ENCODE results near the gene WNK2.

The WNK2 gene

DNA sequence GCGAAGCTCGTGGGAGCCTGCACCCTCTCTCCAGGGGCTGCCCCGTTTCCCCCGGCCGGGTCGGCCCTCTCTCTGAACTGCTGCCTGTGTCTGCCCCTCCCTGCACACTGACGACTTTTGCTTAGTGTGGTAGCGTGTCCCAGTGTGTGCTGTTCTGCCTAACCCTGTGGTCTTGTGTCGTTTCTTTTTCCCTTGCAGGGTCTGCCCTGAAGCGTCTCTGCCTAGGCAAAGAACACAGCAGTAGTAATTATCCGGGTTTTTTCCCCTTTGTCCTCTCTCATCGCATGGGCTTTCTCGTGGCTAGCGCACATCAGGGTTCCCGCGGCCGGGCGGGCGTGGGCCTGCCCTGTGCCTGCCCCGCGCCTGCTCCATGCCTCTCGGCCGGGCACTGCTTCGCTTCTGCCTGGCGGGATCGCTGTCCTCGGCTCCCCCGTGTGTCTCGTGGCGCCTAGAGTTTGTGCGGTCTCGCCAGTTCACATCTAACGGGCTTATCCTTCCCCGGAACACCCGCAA, 122.7 kb downstream of the WNK2 start:
- Mint-ChIP-seq H3K4me3 (no peak overlapping the region), H3K9me3 (no peaks in the 10 kb centered on the region), H3K27me3 (ENCODE audit: low read depth, poor library complexity) (no peaks in the 10 kb centered on the region), H3K27ac (peak overlapping the region; percentile 31), H3K4me1 (peaks cover 14% of the 10 kb centered on the region), H3K36me3 (ENCODE audit: low read depth) (no peaks in the 10 kb centered on the region)
- TF ChIP-seq, protein P1, sequence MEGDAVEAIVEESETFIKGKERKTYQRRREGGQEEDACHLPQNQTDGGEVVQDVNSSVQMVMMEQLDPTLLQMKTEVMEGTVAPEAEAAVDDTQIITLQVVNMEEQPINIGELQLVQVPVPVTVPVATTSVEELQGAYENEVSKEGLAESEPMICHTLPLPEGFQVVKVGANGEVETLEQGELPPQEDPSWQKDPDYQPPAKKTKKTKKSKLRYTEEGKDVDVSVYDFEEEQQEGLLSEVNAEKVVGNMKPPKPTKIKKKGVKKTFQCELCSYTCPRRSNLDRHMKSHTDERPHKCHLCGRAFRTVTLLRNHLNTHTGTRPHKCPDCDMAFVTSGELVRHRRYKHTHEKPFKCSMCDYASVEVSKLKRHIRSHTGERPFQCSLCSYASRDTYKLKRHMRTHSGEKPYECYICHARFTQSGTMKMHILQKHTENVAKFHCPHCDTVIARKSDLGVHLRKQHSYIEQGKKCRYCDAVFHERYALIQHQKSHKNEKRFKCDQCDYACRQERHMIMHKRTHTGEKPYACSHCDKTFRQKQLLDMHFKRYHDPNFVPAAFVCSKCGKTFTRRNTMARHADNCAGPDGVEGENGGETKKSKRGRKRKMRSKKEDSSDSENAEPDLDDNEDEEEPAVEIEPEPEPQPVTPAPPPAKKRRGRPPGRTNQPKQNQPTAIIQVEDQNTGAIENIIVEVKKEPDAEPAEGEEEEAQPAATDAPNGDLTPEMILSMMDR (IDR thresholded peaks at IDR 0.05) = no peak
- no peak for DNase-seq

DNA sequence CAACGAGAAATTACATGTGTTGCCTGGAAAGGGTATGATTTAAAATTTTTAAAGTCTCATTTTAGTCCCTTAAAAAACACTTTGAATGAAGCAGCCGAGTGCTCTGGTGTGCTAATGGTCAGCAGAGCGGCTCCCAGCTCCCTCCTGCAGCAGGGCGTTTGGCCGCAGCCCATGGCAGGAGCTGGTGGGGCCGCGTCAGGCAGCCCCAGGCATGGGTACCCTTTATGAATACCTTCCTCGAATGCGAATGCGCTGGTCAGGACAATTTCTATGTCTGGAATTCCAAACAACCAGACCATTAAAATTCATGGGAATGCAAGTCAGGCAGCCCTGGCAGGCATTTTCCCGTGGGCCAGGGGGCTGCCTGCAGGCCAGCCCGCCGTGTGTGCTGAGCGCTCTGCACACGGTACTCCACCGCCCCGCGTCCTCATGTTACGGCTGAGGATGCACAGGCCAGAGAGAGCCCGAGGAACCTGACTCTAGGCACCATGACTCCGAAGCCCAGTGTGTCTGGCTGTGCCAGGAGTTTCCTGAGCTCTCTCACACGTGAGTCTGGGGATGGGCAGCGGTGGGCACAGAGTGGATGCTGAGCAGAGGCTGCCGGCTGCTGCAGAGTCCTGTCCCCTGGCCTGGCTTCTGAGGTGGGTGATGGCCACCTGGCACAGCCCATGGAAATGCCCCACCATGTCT, 123.7 kb downstream of the WNK2 start:
- Mint-ChIP-seq H3K4me3 (no peak overlapping the region), H3K36me3 (ENCODE audit: low read depth) (no peaks in the 10 kb centered on the region), H3K4me1 (peaks cover 14% of the 10 kb centered on the region), H3K27ac (no peak overlapping the region), H3K9me3 (no peaks in the 10 kb centered on the region), H3K27me3 (ENCODE audit: low read depth, poor library complexity) (no peaks in the 10 kb centered on the region)
- TF ChIP-seq, protein P1 (IDR thresholded peaks at IDR 0.05) = no peak
- no peak for DNase-seq

DNA sequence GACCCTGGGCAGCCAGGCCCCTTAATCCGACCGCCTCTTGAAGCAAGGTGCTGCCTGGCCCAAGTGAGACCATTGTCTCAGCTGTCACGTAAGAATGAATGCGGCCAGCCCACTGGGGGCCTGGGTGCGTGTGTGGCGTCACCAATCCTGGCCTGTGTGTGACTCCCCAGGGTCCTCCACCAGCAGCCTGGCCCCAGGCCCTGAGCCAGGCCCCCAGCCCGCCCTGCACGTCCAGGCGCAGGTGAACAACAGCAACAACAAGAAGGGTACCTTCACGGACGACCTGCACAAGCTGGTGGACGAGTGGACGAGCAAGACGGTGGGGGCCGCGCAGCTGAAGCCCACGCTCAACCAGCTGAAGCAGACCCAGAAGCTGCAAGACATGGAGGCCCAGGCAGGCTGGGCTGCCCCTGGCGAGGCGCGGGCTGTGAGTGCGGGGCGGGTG, 124.2 kb downstream of the WNK2 start:
- DNase-seq = no peak
- Mint-ChIP-seq H3K4me1 (peaks cover 14% of the 10 kb centered on the region), H3K27ac (no peak overlapping the region), H3K36me3 (ENCODE audit: low read depth) (no peaks in the 10 kb centered on the region), H3K4me3 (no peak overlapping the region), H3K27me3 (ENCODE audit: low read depth, poor library complexity) (no peaks in the 10 kb centered on the region), H3K9me3 (no peaks in the 10 kb centered on the region)
- TF ChIP-seq, protein P1 (IDR thresholded peaks at IDR 0.05) = no peak

DNA sequence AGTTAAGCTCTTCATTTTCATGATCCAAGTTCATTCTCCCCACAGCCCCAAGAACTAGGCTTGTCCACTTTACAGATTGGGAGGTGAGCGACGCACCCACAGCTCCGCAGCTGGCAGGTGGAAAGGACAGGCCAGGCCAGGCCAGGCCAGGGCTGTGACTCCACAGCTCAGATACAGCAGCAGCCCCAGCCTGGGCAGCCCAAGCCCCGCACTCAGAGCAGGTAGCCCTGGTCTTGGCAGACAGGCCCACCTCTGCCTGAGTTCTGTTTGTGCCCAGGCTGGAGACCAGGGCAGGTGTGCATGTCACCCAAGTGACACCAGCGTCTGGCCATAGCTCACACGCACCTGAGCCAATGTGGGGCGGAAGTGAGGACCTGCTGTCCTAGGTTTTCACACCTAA, 124.7 kb downstream of the WNK2 start:
- no peak overlapping the region for H3K4me3 Mint-ChIP-seq
- H3K9me3 Mint-ChIP-seq = no peaks in the 10 kb centered on the region
- H3K36me3 Mint-ChIP-seq (ENCODE audit: low read depth) = no peaks in the 10 kb centered on the region
- no peak for DNase-seq
- H3K4me1 Mint-ChIP-seq = peaks cover 14% of the 10 kb centered on the region
- H3K27me3 Mint-ChIP-seq (ENCODE audit: low read depth, poor library complexity) = no peaks in the 10 kb centered on the region
- H3K27ac Mint-ChIP-seq = no peak overlapping the region
- TF ChIP-seq, protein P1 (IDR thresholded peaks at IDR 0.05) = no peak

DNA sequence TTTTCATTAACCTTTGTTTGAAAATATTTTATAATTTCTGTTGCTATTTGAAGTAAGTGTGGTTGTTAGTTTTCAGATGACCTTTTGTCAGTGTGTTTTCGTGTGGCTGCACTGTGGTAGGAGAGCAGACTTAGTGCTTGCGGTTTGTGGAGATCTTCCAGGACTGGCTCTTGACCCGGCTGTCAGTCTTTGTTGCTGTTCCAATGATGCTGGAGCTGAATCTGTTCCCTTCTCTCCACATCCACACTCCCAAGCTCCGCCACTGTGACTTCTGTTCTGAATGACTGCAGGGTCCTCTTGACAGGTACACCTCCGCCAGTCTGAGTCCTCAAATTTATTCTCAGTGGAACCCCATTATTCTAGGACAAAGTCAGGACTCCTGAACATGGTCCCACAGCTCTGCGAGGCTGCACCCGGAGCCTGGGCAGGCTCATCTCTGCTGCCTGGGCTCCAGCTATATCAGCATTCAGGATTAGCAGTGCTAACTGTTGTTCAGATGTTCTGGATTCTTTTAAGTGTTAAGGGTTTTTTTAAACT, 126.0 kb downstream of the WNK2 start:
- no peak overlapping the region for H3K4me3 Mint-ChIP-seq
- TF ChIP-seq, protein P1 (IDR thresholded peaks at IDR 0.05) = no peak
- no peaks in the 10 kb centered on the region for H3K27me3 Mint-ChIP-seq (ENCODE audit: low read depth, poor library complexity)
- H3K27ac Mint-ChIP-seq = no peak overlapping the region
- H3K9me3 Mint-ChIP-seq = no peaks in the 10 kb centered on the region
- no peaks in the 10 kb centered on the region for H3K36me3 Mint-ChIP-seq (ENCODE audit: low read depth)
- no peak for DNase-seq
- H3K4me1 Mint-ChIP-seq = peaks cover 14% of the 10 kb centered on the region

- Mint-ChIP-seq H3K9me3 (no peaks in the 10 kb centered on the region), H3K27ac (no peak overlapping the region), H3K36me3 (ENCODE audit: low read depth) (no peaks in the 10 kb centered on the region), H3K4me3 (no peak overlapping the region), H3K27me3 (ENCODE audit: low read depth, poor library complexity) (peaks cover 4% of the 10 kb centered on the region), H3K4me1 (no peaks in the 10 kb centered on the region)
- DNase-seq = no peak
- TF ChIP-seq, protein P1 (IDR thresholded peaks at IDR 0.05) = no peak
Measured at GRCh38 chr9:93315118-93315517, 131.2 kb downstream of the WNK2 start.
